HepG2 (cell line): ENCODE measurements around the gene HSDL1.

Experiments
- POLR2AphosphoS5 ChIP-seq: IDR thresholded peaks from 2 replicates; pipeline ENCODE4 v1.6.1; 2012; ENCODE audit warnings: low read depth, low read length
- RBFOX2 ChIP-seq: fragments of 200-400 bp; formaldehyde crosslinking; IDR thresholded peaks from 2 replicates; pipeline ENCODE4 v1.6.1; 2017; ENCODE audit warnings: low read depth, mild to moderate bottlenecking, low read length
- TF ChIP-seq, protein P1 (sequence below): sonication (generic); IDR thresholded peaks from 2 replicates; pipeline ENCODE4 v1.6.1; 2016; ENCODE audit warnings: low read depth, borderline replicate concordance

DNA sequence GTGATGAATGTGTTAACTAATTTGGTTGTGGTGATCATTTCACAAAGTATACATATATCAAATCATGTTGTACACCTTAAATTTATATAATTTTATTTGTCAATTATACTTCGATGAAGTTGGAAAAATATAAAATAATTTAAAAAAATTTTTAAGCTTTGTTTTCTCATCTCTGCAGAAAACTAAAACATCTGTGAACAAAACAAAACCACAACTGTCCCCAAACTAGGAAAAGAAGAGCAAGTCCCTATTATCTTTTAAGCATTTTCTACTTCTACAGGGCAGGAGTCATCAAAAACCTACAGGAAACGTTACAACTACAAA lies 6.5 kb downstream of the HSDL1 start:
- TF ChIP-seq, protein P1, sequence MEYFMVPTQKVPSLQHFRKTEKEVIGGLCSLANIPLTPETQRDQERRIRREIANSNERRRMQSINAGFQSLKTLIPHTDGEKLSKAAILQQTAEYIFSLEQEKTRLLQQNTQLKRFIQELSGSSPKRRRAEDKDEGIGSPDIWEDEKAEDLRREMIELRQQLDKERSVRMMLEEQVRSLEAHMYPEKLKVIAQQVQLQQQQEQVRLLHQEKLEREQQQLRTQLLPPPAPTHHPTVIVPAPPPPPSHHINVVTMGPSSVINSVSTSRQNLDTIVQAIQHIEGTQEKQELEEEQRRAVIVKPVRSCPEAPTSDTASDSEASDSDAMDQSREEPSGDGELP, result no peak
- no peak for TF ChIP-seq RBFOX2
- TF ChIP-seq POLR2AphosphoS5, result no peak
